ENCODE data around the gene SETD1A. TPM values are rescaled to one million over a fixed set of nuclear protein-coding genes. Genes with fewer than 3 reads are reported as not detected.

Gene SETD1A
- total RNA-seq, 1 donor = 5.3 TPM

GRCh38 chr16:30976486-30976885, 18.9 kb downstream of the SETD1A start:
- H3K4me3 ChIP-seq (ENCODE audit: low read depth, low read length) = no peak overlapping the region
- TF ChIP-seq CTCF (IDR thresholded peaks at IDR 0.05; ENCODE audit: insufficient read depth, low read length) = no peak
- no peak for DNase-seq (ENCODE audit: low read depth)

GRCh38 chr16:30977502-30977901, 19.9 kb downstream of the SETD1A start:
- H3K4me3 ChIP-seq (ENCODE audit: low read depth, low read length) = no peak overlapping the region
- DNase-seq (ENCODE audit: low read depth) = no peak
- TF ChIP-seq CTCF (IDR thresholded peaks at IDR 0.05; ENCODE audit: insufficient read depth, low read length) = peak; percentile 38

DNA sequence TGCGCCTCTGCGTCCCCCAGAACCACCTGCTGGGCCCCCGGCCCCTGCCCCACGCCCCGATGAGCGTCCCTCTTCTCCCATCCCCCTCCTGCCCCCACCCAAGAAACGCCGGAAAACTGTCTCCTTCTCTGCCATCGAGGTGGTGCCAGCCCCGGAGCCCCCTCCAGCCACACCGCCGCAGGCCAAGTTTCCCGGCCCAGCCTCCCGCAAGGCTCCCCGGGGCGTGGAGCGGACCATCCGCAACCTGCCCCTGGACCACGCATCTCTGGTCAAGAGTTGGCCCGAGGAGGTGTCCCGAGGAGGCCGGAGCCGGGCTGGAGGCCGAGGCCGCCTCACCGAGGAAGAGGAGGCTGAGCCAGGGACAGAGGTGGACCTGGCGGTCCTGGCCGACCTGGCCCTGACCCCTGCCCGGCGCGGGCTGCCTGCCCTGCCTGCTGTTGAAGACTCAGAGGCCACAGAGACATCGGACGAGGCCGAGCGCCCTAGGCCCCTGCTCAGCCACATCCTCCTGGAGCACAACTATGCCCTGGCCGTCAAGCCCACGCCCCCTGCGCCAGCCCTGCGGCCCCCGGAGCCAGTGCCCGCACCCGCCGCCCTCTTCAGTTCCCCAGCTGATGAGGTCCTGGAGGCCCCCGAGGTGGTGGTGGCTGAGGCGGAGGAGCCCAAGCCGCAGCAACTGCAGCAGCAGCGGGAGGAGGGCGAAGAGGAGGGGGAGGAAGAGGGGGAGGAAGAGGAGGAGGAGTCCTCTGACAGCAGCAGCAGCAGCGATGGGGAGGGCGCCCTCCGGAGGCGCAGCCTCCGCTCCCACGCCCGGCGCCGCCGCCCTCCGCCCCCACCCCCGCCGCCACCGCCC, 21.8 kb downstream of the SETD1A start:
- no peak for DNase-seq (ENCODE audit: low read depth)
- H3K4me3 ChIP-seq (ENCODE audit: low read depth, low read length) = no peak overlapping the region
- no peak for TF ChIP-seq CTCF (IDR thresholded peaks at IDR 0.05; ENCODE audit: insufficient read depth, low read length)

GRCh38 chr16:30980023-30980371, 22.4 kb downstream of the SETD1A start:
- DNase-seq (ENCODE audit: low read depth) = no peak
- TF ChIP-seq CTCF (IDR thresholded peaks at IDR 0.05; ENCODE audit: insufficient read depth, low read length) = no peak
- H3K4me3 ChIP-seq (ENCODE audit: low read depth, low read length) = no peak overlapping the region

DNA sequence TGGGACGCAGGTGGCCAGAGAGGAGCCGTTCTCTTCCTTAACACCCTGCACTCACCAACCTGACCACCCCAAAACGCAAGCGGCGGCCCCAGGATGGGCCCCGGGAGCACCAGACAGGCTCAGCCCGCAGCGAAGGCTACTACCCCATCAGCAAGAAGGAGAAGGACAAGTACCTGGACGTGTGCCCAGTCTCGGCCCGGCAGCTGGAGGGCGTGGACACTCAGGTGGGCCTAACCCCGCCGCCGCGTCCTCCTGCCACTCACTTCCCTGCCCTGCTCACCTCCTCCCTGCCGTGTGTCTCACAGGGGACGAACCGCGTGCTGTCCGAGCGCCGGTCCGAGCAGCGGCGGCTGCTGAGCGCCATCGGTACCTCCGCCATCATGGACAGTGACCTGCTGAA, 22.9 kb downstream of the SETD1A start:
- no peak overlapping the region for H3K4me3 ChIP-seq (ENCODE audit: low read depth, low read length)
- DNase-seq (ENCODE audit: low read depth) = no peak
- TF ChIP-seq CTCF (IDR thresholded peaks at IDR 0.05; ENCODE audit: insufficient read depth, low read length) = no peak

DNA sequence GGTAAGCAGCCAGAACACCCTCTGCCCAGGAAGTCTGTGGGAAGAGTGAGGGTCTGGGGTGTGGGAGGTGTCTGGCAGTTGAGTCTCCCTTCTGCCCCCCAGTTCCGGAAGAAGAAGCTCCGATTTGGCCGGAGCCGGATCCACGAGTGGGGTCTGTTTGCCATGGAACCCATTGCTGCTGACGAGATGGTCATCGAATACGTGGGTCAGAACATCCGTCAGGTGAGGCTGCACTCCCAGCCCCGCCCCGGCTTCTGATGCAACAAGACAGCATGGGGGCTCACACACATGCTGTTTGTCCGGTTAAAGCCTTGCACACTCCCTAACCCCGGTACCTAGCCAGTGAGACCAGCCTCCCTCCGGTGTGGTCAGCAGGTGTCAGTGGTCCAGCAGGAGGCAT, 23.4 kb downstream of the SETD1A start:
- no peak for TF ChIP-seq CTCF (IDR thresholded peaks at IDR 0.05; ENCODE audit: insufficient read depth, low read length)
- no peak for DNase-seq (ENCODE audit: low read depth)
- no peak overlapping the region for H3K4me3 ChIP-seq (ENCODE audit: low read depth, low read length)
